Testis (tissue), 3 donors: Measurements from ENCODE around the gene SOX18. TPM values are rescaled to one million over a fixed set of nuclear protein-coding genes. Genes with fewer than 3 reads are reported as not detected.
"Not testable (repeated sequence)": the region's sequence is repeated elsewhere in the genome, so short reads cannot be mapped to it uniquely, and the experiment has no call there.

Source experiments
- DNase-seq: peaks from one replicate; pipeline ENCODE4 v3.0.0-alpha.2; 2019
- H3K27ac ChIP-seq, 2 donors: fragments of 200-600 bp; sonication (generic); one replicate each; pipeline ENCODE4 v1.5.1; 2019
- H3K27me3 ChIP-seq: fragments of 200-600 bp; sonication (generic); one replicate; pipeline ENCODE4 v1.5.1; 2019
- H3K36me3 ChIP-seq: fragments of 200-600 bp; sonication (generic); one replicate; pipeline ENCODE4 v1.5.1; 2017; ENCODE audit warnings: low read depth; ENCODE audit errors: missing control alignments
- H3K4me1 ChIP-seq: fragments of 200-600 bp; sonication (generic); one replicate; pipeline ENCODE4 v1.5.1; 2019
- H3K4me3 ChIP-seq, 2 donors: fragments of 200-600 bp; sonication (generic); one replicate each; pipeline ENCODE4 v1.5.1; 2017 to 2019
- H3K9me3 ChIP-seq: fragments of 200-600 bp; sonication (generic); one replicate; pipeline ENCODE4 v1.5.1; 2017
- POLR2A ChIP-seq: fragments of 450-650 bp; IDR thresholded peaks from one replicate; pipeline ENCODE4 v1.6.1; 2017; ENCODE audit warnings: antibody characterized with exemption, mild to moderate bottlenecking, moderate library complexity
- WGBS, 2 donors: methylation state at CpG; one replicate each; pipeline ENCODE4 v1.1.5; 2018; 5-methylcytosine and 5-hydroxymethylcytosine counted together
- intact Hi-C: fragments of 100-400 bp; cut with DNase I; formaldehyde crosslinking; loops from one replicate; pipeline ENCODE4 v1.15.1; 2023; ENCODE audit warnings: low total_unique reads
- polyA plus RNA-seq: library from polyadenylated mRNA; stranded (reverse); fragments of 350-450 nt; fragmentation: Illumina TruSeq; extraction: RNeasy Lipid Tissue Mini Kit (QIAGEN cat#74804); gene quantifications from one replicate; pipeline ENCODE4 v1.2.3, GENCODE V29; 2014; ENCODE audit warnings: low read depth, low replicate concordance; ENCODE audit not compliant: insufficient read depth
- total RNA-seq, 2 donors: library from RNA; depleted of rRNA; stranded (reverse); fragments of >200 nt; gene quantifications; one replicate each; pipeline ENCODE4 v1.2.3, GENCODE V29; 2016
- TF ChIP-seq, protein P1 (sequence below), 3 experiments: fragments of 450-650 bp in 2 of 3; fragments of 200-600 bp in 1 of 3; sonication (generic) in 1 of 3; IDR thresholded peaks; one replicate each; pipeline ENCODE4 v1.5.1; 2016 to 2019; ENCODE audit warnings: antibody characterized with exemption in 3 of 3, mild to moderate bottlenecking in 2 of 3, moderate library complexity in 1 of 3

Gene SOX18
- total and polyA plus RNA-seq, 3 donors from 2014 or later: 6.1 to 17.1 (median 7.9) TPM

- no peaks in the 10 kb centered on the region for H3K27me3 ChIP-seq
- intact Hi-C loops: no loop called here
- no peak for DNase-seq
- no peaks in the 10 kb centered on the region for H3K36me3 ChIP-seq
- 72 to 76% methylated on average over 2 of the region's 2 CpGs for WGBS, 2 donors
- no peaks in the 10 kb centered on the region for H3K9me3 ChIP-seq
- no peaks in the 10 kb centered on the region for H3K4me1 ChIP-seq
- H3K4me3 ChIP-seq: no peak overlapping the region
- TF ChIP-seq, protein P1, sequence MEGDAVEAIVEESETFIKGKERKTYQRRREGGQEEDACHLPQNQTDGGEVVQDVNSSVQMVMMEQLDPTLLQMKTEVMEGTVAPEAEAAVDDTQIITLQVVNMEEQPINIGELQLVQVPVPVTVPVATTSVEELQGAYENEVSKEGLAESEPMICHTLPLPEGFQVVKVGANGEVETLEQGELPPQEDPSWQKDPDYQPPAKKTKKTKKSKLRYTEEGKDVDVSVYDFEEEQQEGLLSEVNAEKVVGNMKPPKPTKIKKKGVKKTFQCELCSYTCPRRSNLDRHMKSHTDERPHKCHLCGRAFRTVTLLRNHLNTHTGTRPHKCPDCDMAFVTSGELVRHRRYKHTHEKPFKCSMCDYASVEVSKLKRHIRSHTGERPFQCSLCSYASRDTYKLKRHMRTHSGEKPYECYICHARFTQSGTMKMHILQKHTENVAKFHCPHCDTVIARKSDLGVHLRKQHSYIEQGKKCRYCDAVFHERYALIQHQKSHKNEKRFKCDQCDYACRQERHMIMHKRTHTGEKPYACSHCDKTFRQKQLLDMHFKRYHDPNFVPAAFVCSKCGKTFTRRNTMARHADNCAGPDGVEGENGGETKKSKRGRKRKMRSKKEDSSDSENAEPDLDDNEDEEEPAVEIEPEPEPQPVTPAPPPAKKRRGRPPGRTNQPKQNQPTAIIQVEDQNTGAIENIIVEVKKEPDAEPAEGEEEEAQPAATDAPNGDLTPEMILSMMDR (IDR thresholded peaks at IDR 0.05): no peak
- TF ChIP-seq POLR2A: no peak
- no peak overlapping the region for H3K27ac ChIP-seq
These were observed 33.8 kb downstream of the SOX18 start for GRCh38 chr20:64015635-64016034.

- H3K27ac ChIP-seq, H3K36me3 ChIP-seq, H3K9me3 ChIP-seq, intact Hi-C loops, H3K4me3 ChIP-seq, H3K27me3 ChIP-seq, H3K4me1 ChIP-seq, DNase-seq: not testable (repeated sequence)
- whole genome bisulfite sequencing, 2 donors: 86 to 94% methylated on average over 10 of the region's 20 CpGs
These were observed 36.9 kb downstream of the SOX18 start for GRCh38 chr20:64012385-64013154.

GRCh38 chr20:64011366-64011779, 38.1 kb downstream of the SOX18 start:
- WGBS, 2 donors: 96 to 97% methylated on average over 16 of the region's 16 CpGs
- Histone ChIP-seq H3K36me3 (no peaks in the 10 kb centered on the region), H3K4me1 (no peaks in the 10 kb centered on the region), H3K9me3 (no peaks in the 10 kb centered on the region), H3K27ac (no peak overlapping the region), H3K4me3 (no peak overlapping the region), H3K27me3 (no peaks in the 10 kb centered on the region)
- intact Hi-C loops: no loop called here
- no peak for DNase-seq
- no peak for TF ChIP-seq POLR2A
- TF ChIP-seq, protein P1 (IDR thresholded peaks at IDR 0.05): no peak

DNA sequence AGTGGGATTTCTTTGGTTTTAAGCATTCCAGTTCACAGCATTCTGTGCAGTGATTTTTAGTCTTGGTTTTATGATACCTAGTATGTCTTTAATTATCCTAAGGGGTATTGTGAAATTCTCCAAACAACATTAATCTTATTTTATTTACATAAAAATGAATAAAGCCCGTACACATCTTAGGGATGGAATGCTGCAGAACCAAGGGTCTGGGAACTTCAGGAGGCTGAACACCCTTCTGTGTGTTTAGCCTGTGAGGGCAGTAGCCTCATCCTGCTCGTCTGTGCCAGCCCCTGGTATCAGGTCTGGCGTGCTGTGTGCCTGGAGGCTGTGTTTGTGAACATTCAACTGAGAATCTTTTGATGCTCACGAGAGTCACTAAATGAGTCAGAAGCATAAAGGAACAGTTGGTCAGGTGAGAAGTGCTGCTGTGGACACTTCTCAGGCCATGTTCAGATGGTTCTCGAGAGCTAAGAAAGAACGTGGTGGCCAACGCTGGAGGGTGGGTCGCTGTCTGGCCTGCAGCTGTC, 38.7 kb downstream of the SOX18 start:
- Histone ChIP-seq H3K4me1 (no peaks in the 10 kb centered on the region), H3K36me3 (no peaks in the 10 kb centered on the region), H3K27ac (no peak overlapping the region), H3K4me3 (no peak overlapping the region), H3K9me3 (no peaks in the 10 kb centered on the region), H3K27me3 (no peaks in the 10 kb centered on the region)
- intact Hi-C loops: no loop called here
- no peak for DNase-seq
- TF ChIP-seq POLR2A: no peak
- TF ChIP-seq, protein P1 (IDR thresholded peaks at IDR 0.05): no peak
- WGBS, 2 donors: 94 to 95% methylated on average over 8 of the region's 8 CpGs

DNA sequence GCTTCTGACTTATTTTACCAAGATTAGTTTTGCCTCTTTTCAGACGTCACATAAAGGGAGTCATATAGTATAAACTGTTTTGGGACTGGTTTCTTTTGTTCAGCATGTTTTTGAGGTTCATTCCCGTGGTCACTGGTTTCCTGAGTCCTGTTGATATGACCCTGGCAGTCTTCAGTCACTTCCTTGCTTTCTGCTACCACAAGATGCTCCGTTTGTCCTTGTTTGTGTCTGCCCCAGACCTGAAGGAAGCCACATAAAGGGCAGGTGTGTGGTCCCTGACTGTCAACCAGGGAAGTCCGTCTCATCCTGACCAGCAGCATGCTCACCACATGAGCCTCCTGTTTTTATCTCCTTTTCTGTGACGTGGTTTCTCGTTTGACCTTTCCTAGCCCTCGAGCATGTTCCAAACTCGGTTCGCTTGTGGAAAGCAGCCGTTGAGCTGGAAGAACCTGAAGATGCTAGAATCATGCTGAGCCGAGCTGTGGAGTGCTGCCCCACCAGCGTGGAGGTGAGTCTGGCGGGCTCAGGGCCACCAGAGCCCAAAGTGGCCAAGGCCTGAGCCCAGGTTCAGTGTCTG, 39.5 kb downstream of the SOX18 start:
- H3K36me3 ChIP-seq: no peaks in the 10 kb centered on the region
- WGBS, 2 donors: 93 to 94% methylated on average over 13 of the region's 13 CpGs
- no peak for DNase-seq
- no peak overlapping the region for H3K4me3 ChIP-seq
- no peak for TF ChIP-seq POLR2A
- TF ChIP-seq, protein P1 (IDR thresholded peaks at IDR 0.05): no peak
- no peak overlapping the region for H3K27ac ChIP-seq
- intact Hi-C loops: no loop called here
- H3K27me3 ChIP-seq: no peaks in the 10 kb centered on the region
- H3K4me1 ChIP-seq: no peaks in the 10 kb centered on the region
- H3K9me3 ChIP-seq: no peaks in the 10 kb centered on the region
